CD4-positive, alpha-beta memory T cell (primary cell): Measurements from ENCODE around the gene CNPPD1. TPM values are rescaled to one million over a fixed set of nuclear protein-coding genes. Genes with fewer than 3 reads are reported as not detected.

Experiments
- CTCF ChIA-PET: fragments of 350-600 bp; sonication (Branson Sonifier 250); formaldehyde crosslinking; loops from one replicate; lab custom pipeline; 2021; ENCODE audit warnings: inconsistent platforms; ENCODE audit not compliant: partially characterized antibody; lab: Charles Lee
- POLR2A ChIA-PET: fragments of 350-600 bp; sonication (Branson Sonifier 250); formaldehyde crosslinking; loops from one replicate; lab custom pipeline; 2021; ENCODE audit not compliant: partially characterized antibody; lab: Charles Lee
- DNase-seq, 5 donors: peaks; one replicate each; pipeline versions ENCODE4 v3.0.0 to v3.0.0-alpha.2; 2020 to 2022; ENCODE audit warnings: mixed read lengths in 1 of 5
- H3K27ac ChIP-seq: one replicate; pipeline ENCODE4 v1.7.0; 2013; ENCODE audit warnings: low read depth, low read length
- H3K27me3 ChIP-seq: 2 replicates; pipeline ENCODE4 v1.7.0; 2013; ENCODE audit warnings: mild to moderate bottlenecking, low read length, moderate library complexity; ENCODE audit not compliant: insufficient read depth
- H3K36me3 ChIP-seq: 2 replicates; pipeline ENCODE4 v1.7.0; 2013; ENCODE audit warnings: mild to moderate bottlenecking, low read length, moderate library complexity; ENCODE audit not compliant: insufficient read depth
- H3K4me1 ChIP-seq: 2 replicates; pipeline ENCODE4 v1.7.0; 2013; ENCODE audit warnings: mild to moderate bottlenecking, low read length, moderate library complexity; ENCODE audit not compliant: insufficient read depth
- H3K4me3 ChIP-seq, 2 donors: one replicate each; pipeline ENCODE4 v1.7.0; 2013; ENCODE audit warnings: low read length in 2 of 2, mild to moderate bottlenecking in 1 of 2
- H3K9me3 ChIP-seq, 2 donors: one replicate each; pipeline ENCODE4 v1.7.0; 2013; ENCODE audit warnings: low read length in 2 of 2, control low read depth in 1 of 2; ENCODE audit not compliant: control insufficient read depth in 1 of 2
- H3K27ac Mint-ChIP-seq, 7 donors: one replicate each; pipeline ENCODE4 v1.8.0; 2020 to 2021; ENCODE audit warnings: mixed read lengths in 7 of 7, mild to moderate bottlenecking in 6 of 7, inconsistent platforms in 3 of 7, moderate library complexity in 3 of 7
- H3K27me3 Mint-ChIP-seq, 2 donors: one replicate each; pipeline ENCODE4 v1.8.0; 2020 to 2021; ENCODE audit warnings: mixed read lengths in 2 of 2
- H3K36me3 Mint-ChIP-seq, 2 donors: one replicate each; pipeline ENCODE4 v1.8.0; 2020 to 2021; ENCODE audit warnings: mixed read lengths in 2 of 2, inconsistent platforms in 1 of 2, mild to moderate bottlenecking in 1 of 2
- H3K4me1 Mint-ChIP-seq, 4 donors: one replicate each; pipeline ENCODE4 v1.8.0; 2020 to 2021; ENCODE audit warnings: mixed read lengths in 4 of 4, mild to moderate bottlenecking in 1 of 4
- H3K4me3 Mint-ChIP-seq, 8 donors: one replicate each; pipeline ENCODE4 v1.8.0; 2020 to 2021; ENCODE audit warnings: mixed read lengths in 8 of 8, mild to moderate bottlenecking in 7 of 8, moderate library complexity in 6 of 8, inconsistent platforms in 3 of 8
- H3K9me3 Mint-ChIP-seq, 8 donors: one replicate each; pipeline ENCODE4 v1.8.0; 2020 to 2021; ENCODE audit warnings: mixed read lengths in 8 of 8, mild to moderate bottlenecking in 5 of 8, inconsistent platforms in 3 of 8, moderate library complexity in 1 of 8
- intact Hi-C: fragments of 100-400 bp; cut with micrococcal nuclease; formaldehyde crosslinking; loops from one replicate; pipeline ENCODE4 v1.15.1; 2023
- polyA plus RNA-seq, 2 donors: library from polyadenylated mRNA; unstranded; fragments of 300-500 nt; fragmentation: Illumina TruSeq; gene quantifications; one replicate each; pipeline ENCODE4 v1.2.3, GENCODE V29; 2021
- total RNA-seq, 2 experiments: library from RNA; stranded (reverse); gene quantifications; one replicate each; pipeline ENCODE4 v1.2.3, GENCODE V29; 2021

The CNPPD1 gene
- total and polyA plus RNA-seq, 4 experiments from 2014 or later: 76.5 to 83.3 (median 80.7) TPM

GRCh38 chr2:219180961-219181360 is 4.2 kb upstream of the CNPPD1 start:
- intact Hi-C loops: no loop called here
- Mint-ChIP-seq H3K36me3 (peaks cover 32 to 69% of the 10 kb centered on the region in 2 donors), H3K4me1 (peaks cover 28 to 60% (median 43%) of the 10 kb centered on the region in 4 donors), H3K4me3 (peak overlapping the region in 3 of 8 donors; percentile 17 to 56 (median 22)), H3K27me3 (no peaks in the 10 kb centered on the region), H3K27ac (peak overlapping the region in 4 of 7 donors; percentile 52 to 89 (median 60)), H3K9me3 (no peaks in the 10 kb centered on the region)
- no peak for DNase-seq
- no peaks in the 10 kb centered on the region for H3K9me3 ChIP-seq
- H3K4me1 ChIP-seq: peaks cover 47% of the 10 kb centered on the region
- CTCF ChIA-PET: interaction anchor here (1.1 to 5.6 kb wide), 6 partner anchors 9 to 30 kb away, joined by 3 to 22 read pairs (median 4); partner anchors contain the start of gene SLC23A3
- no peak overlapping the region for H3K4me3 ChIP-seq
- H3K27ac ChIP-seq: peak overlapping the region; percentile 15
- H3K36me3 ChIP-seq: peaks cover 50% of the 10 kb centered on the region
- no peaks in the 10 kb centered on the region for H3K27me3 ChIP-seq
- POLR2A ChIA-PET: interaction anchor here (0.9 to 5.3 kb wide), 9 partner anchors 10 to 98 kb away, joined by 3 to 44 read pairs (median 6); partner anchors contain the start of genes ABCB6, ANKZF1, DNAJB2 and TUBA4A

DNA sequence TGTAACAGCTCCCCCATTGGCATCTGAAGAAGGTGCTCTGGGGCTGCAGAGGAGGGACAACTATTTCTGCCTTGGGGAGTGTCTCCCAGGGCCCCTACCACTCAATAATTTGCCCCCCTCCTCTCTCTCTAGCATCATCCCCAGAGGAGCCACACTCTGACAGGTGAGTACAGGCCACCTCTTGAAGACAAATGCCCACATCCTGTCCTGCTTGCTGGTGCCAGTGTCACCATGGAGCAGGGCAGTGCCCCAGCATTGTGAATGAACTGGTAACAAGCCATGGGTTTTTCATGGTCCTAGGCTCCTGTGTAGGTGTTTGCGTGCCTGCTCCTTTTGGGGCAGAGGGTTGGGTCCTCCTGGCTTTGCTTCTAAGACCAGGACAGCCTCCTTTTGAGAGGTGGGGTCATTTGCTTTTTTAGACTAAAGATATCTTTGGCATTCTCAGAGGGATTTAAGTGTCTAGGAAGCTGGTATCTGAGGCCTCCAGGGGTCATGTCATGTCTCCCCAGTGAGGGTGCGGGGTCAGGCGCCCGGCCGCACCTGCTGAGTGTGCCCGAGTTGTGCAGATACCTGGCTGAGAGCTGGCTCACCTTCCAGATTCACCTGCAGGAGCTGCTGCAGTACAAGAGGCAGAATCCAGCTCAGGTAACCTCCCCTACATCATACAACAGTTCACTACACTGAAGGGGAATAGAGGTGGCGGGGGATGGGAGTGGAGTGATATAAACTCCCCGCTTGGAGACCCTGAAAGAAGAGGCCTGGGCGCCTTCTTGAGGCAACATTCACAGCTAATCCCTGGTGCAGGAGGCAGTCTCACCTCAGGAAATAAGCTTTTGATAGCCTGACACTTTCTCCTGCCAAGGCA is 3.1 kb upstream of the CNPPD1 start:
- H3K36me3 ChIP-seq: peaks cover 53% of the 10 kb centered on the region
- H3K27ac Mint-ChIP-seq: peak overlapping the region; percentile 63 to 96 (median 94)

DNA sequence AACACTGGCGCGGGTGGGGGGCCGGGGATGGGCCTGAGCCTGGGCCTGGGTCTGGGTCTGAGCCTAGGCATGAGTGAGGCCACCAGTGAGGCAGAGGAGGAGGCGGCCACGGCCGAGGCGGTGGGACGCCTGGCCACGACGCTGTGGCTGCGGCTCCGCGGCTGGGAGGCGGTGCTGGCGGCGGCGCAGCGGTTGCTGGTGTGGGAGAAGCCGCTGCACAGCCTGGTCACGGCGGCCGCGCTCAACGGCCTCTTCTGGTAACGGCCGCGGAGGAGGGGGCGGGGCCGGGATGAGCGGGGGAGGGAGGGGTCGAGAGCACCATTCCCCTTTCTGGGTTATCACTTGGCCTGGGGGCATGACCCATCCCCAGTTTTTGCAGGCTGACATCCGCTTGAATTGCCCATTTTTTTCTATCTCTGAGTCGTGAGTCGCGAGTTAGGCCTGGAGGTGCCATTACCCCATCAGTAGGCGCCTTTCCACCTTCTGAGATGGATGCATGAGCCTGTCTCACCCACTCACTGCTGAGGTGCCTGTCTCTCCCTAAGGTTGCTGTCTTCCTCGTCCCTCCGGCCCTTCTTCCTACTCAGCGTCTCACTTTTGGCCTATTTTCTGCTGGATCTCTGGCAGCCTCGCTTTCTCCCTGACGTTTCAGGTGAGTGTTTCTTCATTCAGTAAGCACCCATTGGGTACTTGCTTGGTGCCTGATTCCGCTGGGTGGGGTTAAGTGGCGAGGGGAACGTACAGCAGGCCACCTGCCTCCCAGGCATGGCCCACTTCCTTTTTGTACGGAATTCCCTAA is 1.9 kb upstream of the CNPPD1 start:
- Mint-ChIP-seq H3K36me3 (peaks cover 34 to 69% of the 10 kb centered on the region in 2 donors), H3K9me3 (no peaks in the 10 kb centered on the region), H3K4me1 (peaks cover 38 to 82% (median 59%) of the 10 kb centered on the region in 4 donors), H3K27ac (peak overlapping the region; percentile 92 to 96 (median 94)), H3K4me3 (peak overlapping the region; percentile 91 to 96 (median 93)), H3K27me3 (no peaks in the 10 kb centered on the region)
- H3K27ac ChIP-seq: peak overlapping the region; percentile 91
- H3K9me3 ChIP-seq: no peaks in the 10 kb centered on the region
- peak in 3 of 5 donors; percentile 38 to 66 (median 46) for DNase-seq
- peaks cover 70% of the 10 kb centered on the region for H3K4me1 ChIP-seq
- ChIA-PET CTCF (interaction anchor here (0.7 to 9.8 kb wide), 7 partner anchors 7 to 119 kb away, joined by 3 to 253 read pairs (median 6); partner anchors contain the start of genes ABCB6, SLC23A3 and ZFAND2B), POLR2A (interaction anchor here (0.6 to 5.3 kb wide), 10 partner anchors 17 to 102 kb away, joined by 3 to 123 read pairs (median 9); partner anchors contain the start of genes ANKZF1, ATG9A, GLB1L and NHEJ1)
- H3K36me3 ChIP-seq: peaks cover 57% of the 10 kb centered on the region
- no peaks in the 10 kb centered on the region for H3K27me3 ChIP-seq
- H3K4me3 ChIP-seq: peak overlapping the region; percentile 81 to 96
- intact Hi-C loops: loop anchor here (1.0 to 5.0 kb wide), 4 partner anchors 67 to 781 kb away; partner anchors contain the start of genes CTDSP1, DNAJB2, GLB1L and STK16

More for the DNA sequence above, 3.1 kb upstream of the CNPPD1 start:
- Histone ChIP-seq H3K9me3 (no peaks in the 10 kb centered on the region), H3K27ac (peak overlapping the region; percentile 91), H3K27me3 (no peaks in the 10 kb centered on the region), H3K4me3 (no peak overlapping the region), H3K4me1 (peaks cover 59% of the 10 kb centered on the region)
- peaks cover 30 to 67% of the 10 kb centered on the region in 2 donors for H3K36me3 Mint-ChIP-seq
- H3K27me3 Mint-ChIP-seq: no peaks in the 10 kb centered on the region
- H3K4me1 Mint-ChIP-seq: peaks cover 28 to 71% (median 51%) of the 10 kb centered on the region in 4 donors
- H3K4me3 Mint-ChIP-seq: peak overlapping the region in 7 of 8 donors; percentile 91 to 96 (median 93)
- POLR2A ChIA-PET: interaction anchor here (0.8 to 5.3 kb wide), 13 partner anchors 13 to 101 kb away, joined by 3 to 44 read pairs (median 4); partner anchors contain the start of genes ANKZF1, ATG9A, DNAJB2 and TUBA4A
- intact Hi-C loops: loop anchor here (5.0 kb wide), 2 partner anchors 283 to 783 kb away; partner anchors contain the start of gene CTDSP1
- no peaks in the 10 kb centered on the region for H3K9me3 Mint-ChIP-seq
- CTCF ChIA-PET: interaction anchor here (0.7 to 5.6 kb wide), 11 partner anchors 8 to 886 kb away, joined by 3 to 22 read pairs (median 4); partner anchors contain the start of genes SLC23A3 and ZFAND2B
- DNase-seq: no peak

DNA sequence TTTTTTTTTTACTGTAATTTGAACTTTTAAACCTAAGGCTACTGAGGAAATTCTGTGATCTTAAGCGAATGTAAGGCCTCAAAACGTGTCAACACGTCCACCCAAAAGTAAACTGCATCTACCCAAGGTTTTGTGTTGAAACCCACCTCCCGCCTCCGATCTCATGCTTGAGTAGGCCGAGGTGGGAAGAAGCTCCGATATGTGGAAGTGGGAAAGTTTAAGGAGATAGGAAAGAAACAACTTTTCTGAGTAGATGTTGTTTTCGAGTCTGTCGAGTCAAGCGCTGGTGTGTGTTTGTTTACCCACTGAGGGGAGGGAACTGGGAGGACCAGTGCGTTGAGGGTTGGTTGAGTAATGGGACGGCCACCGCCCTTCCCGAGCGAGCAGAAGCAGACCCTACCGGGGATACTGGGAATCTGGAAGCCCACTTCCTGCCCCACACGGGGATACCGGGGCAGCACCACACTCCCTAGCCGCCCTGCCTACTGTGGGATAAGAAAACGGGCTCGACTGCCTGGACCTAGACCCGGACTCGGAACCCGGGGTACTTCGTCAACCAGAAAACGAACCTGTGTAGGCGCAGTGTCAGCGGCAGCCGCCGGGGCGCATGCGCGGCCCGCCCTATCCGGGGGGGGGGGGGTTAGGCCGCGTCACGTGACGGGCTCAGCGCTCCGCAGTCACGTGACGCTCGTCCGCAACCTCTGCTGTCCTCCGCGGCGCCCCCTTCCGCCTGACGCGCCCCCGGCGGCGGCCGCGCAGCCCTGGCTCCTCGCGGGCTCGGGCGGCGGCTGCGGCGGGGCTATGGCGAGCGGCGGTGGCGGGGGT is 1.0 kb upstream of the CNPPD1 start, which contains the start of gene RETREG2:
RETREG2 (plus strand) TSS at position 724 of the 825 bp plus-strand sequence; CDS start at position 802, 78 bp downstream.
- H3K9me3 ChIP-seq: no peaks in the 10 kb centered on the region
- POLR2A ChIA-PET: interaction anchor here (0.5 to 9.5 kb wide), 14 partner anchors 15 to 778 kb away, joined by 3 to 424 read pairs (median 22); partner anchors contain the start of genes ABCB6, ANKZF1, ATG9A and CTDSP1
- H3K9me3 Mint-ChIP-seq: no peaks in the 10 kb centered on the region
- H3K27me3 Mint-ChIP-seq: no peaks in the 10 kb centered on the region
- H3K36me3 ChIP-seq: peaks cover 55% of the 10 kb centered on the region
- peaks cover 34 to 79% (median 62%) of the 10 kb centered on the region in 4 donors for H3K4me1 Mint-ChIP-seq
- peak within 1 kb of the TSS; percentile 96 to 99 (median 98) for H3K27ac Mint-ChIP-seq
- CTCF ChIA-PET: interaction anchor here (3.2 to 9.8 kb wide), 4 partner anchors 21 to 117 kb away, joined by 18 to 253 read pairs (median 60); partner anchors contain the start of genes ABCB6, NHEJ1, TUBA4A and TUBA4B
- peak within 1 kb of the TSS; percentile 81 to 96 for H3K4me3 ChIP-seq
- DNase-seq: peak; percentile 88 to 91 (median 88)
- H3K27ac ChIP-seq: peak within 1 kb of the TSS; percentile 91
- peaks cover 66% of the 10 kb centered on the region for H3K4me1 ChIP-seq
- peaks cover 29 to 67% of the 10 kb centered on the region in 2 donors for H3K36me3 Mint-ChIP-seq
- peak within 1 kb of the TSS; percentile 91 to 98 (median 95) for H3K4me3 Mint-ChIP-seq
- intact Hi-C loops: loop anchor here (1.0 to 5.0 kb wide), 11 partner anchors 17 to 780 kb away; partner anchors contain the start of genes ANKZF1, ATG9A, CTDSP1 and DNAJB2
- H3K27me3 ChIP-seq: no peaks in the 10 kb centered on the region

DNA sequence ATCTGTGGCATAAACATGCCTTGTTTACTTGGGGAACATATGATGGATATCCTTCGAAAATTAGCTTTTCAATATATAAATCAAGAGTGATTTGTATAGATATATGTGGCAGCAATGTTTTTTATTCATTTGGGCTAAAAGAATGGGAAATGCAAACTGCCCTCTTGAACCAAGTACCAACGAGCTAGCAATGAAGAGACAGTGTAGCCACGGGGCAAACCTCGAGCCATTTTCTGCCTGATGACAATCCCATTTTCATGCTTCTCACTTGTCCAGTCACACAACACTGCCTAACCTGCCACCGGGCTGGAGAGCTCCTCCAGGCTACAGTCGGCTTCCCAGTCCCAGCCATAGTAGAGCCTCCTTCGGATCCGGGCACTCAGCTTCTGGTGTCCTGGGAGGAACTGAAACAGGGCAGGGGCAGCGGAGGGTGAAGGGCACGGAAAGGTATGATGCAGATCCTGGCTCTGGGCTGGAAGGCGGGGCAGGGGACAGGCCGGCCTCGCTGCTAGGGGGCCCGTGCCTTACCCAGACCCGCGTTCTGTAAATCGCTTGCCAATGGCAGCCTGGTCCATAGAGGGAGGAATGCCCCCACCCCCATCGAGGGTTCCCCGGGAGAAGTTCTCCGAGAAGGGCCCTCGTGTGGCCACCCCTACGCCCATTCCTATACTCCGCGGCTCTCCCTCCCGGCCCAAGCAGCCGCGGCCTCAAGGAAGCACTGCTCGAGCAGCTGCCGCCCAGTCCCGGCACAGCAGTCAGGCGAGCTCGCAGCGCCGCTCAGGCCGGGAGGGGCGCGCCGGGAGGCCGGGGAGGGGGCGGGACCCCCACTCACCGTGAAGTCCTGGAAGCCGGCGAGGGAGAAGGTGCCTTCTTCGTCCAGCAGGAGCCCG is 552 bp downstream of the CNPPD1 start:
- H3K27me3 Mint-ChIP-seq: no peaks in the 10 kb centered on the region
- H3K4me3 Mint-ChIP-seq: peak overlapping the region; percentile 84 to 98 (median 90)
- no peaks in the 10 kb centered on the region for H3K9me3 ChIP-seq
- intact Hi-C loops: loop anchor here (2.0 to 5.0 kb wide), 3 partner anchors 119 to 779 kb away; partner anchors contain the start of gene CTDSP1
- ChIA-PET POLR2A (interaction anchor here (0.6 to 9.5 kb wide), 32 partner anchors 9 to 906 kb away, joined by 3 to 424 read pairs (median 4); partner anchors contain the start of genes ABCB6, ANKZF1, ATG9A and BCS1L), CTCF (interaction anchor here (0.8 to 9.8 kb wide), 12 partner anchors 11 to 196 kb away, joined by 3 to 253 read pairs (median 13); partner anchors contain the start of genes ABCB6, DNAJB2, NHEJ1 and TUBA4A)
- peak overlapping the region; percentile 91 for H3K27ac ChIP-seq
- peak overlapping the region; percentile 77 to 96 for H3K4me3 ChIP-seq
- H3K4me1 Mint-ChIP-seq: peaks cover 31 to 79% (median 56%) of the 10 kb centered on the region in 4 donors
- H3K36me3 ChIP-seq: peaks cover 54% of the 10 kb centered on the region
- no peaks in the 10 kb centered on the region for H3K9me3 Mint-ChIP-seq
- DNase-seq: peak in 4 of 5 donors; percentile 15 to 53 (median 16)
- H3K27ac Mint-ChIP-seq: peak overlapping the region; percentile 78 to 99 (median 92)
- H3K4me1 ChIP-seq: peaks cover 52% of the 10 kb centered on the region
- no peaks in the 10 kb centered on the region for H3K27me3 ChIP-seq
- H3K36me3 Mint-ChIP-seq: peaks cover 20 to 72% of the 10 kb centered on the region in 2 donors
